CD4-positive, alpha-beta T cell (primary cell): Measurements from ENCODE around the gene COX19. TPM values are rescaled to one million over a fixed set of nuclear protein-coding genes. Genes with fewer than 3 reads are reported as not detected.

Source experiments
- ATAC-seq: fragments of 200-7000 bp; cut with Tn5 transposase; one replicate; pipeline ENCODE4 v1.10.0; 2022; ENCODE audit warnings: mild to moderate bottlenecking; ENCODE audit not compliant: poor library complexity
- CTCF ChIA-PET: fragments of 350-600 bp; sonication (Branson Sonifier 250); formaldehyde crosslinking; loops from one replicate; lab custom pipeline; 2021; ENCODE audit warnings: antibody characterized with exemption, inconsistent platforms; lab: Charles Lee
- POLR2A ChIA-PET: fragments of 350-600 bp; sonication (Branson Sonifier 250); formaldehyde crosslinking; loops from one replicate; lab custom pipeline; 2021; ENCODE audit warnings: antibody characterized with exemption, inconsistent platforms; lab: Charles Lee
- DNase-seq, 14 experiments: peaks; one replicate each; pipeline ENCODE4 v3.0.0-alpha.2; 2013 to 2020; ENCODE audit warnings: mixed read lengths in 2 of 14
- H3K27ac ChIP-seq, 2 donors: one replicate each; pipeline versions ENCODE4 v1.5.1 to v1.7.0; 2013; ENCODE audit warnings: low read length in 2 of 2, low read depth in 1 of 2, mild to moderate bottlenecking in 1 of 2
- H3K27me3 ChIP-seq, 2 experiments: 1 replicate in 1 of 2; 2 replicates in 1 of 2; pipeline versions ENCODE4 v1.6.1 to v1.7.0; 2013; ENCODE audit warnings: low read length in 2 of 2, control low read depth in 1 of 2, mild to moderate bottlenecking in 1 of 2, moderate library complexity in 1 of 2; ENCODE audit not compliant: insufficient read depth in 2 of 2, control insufficient read depth in 1 of 2
- H3K36me3 ChIP-seq: one replicate; pipeline ENCODE4 v1.6.1; 2013; ENCODE audit warnings: low read length, control low read depth; ENCODE audit not compliant: insufficient read depth
- H3K4me1 ChIP-seq: one replicate; pipeline ENCODE4 v1.6.1; 2013; ENCODE audit warnings: low read length, control low read depth; ENCODE audit not compliant: insufficient read depth
- H3K4me3 ChIP-seq: one replicate; pipeline ENCODE4 v1.5.1; 2013; ENCODE audit warnings: mild to moderate bottlenecking, low read length, moderate library complexity
- H3K9me3 ChIP-seq, 2 experiments: 1 replicate in 1 of 2; 2 replicates in 1 of 2; pipeline versions ENCODE4 v1.6.1 to v1.7.0; 2013; ENCODE audit warnings: low read length in 2 of 2, mild to moderate bottlenecking in 2 of 2, control low read depth in 1 of 2, moderate library complexity in 1 of 2; ENCODE audit not compliant: control insufficient read depth in 1 of 2, insufficient read depth in 1 of 2
- H3K27ac Mint-ChIP-seq: one replicate; pipeline ENCODE4 v1.8.0; 2020; ENCODE audit warnings: mixed read lengths
- H3K27me3 Mint-ChIP-seq: one replicate; pipeline ENCODE4 v1.8.0; 2021; ENCODE audit warnings: mixed read lengths
- H3K36me3 Mint-ChIP-seq: one replicate; pipeline ENCODE4 v1.8.0; 2021; ENCODE audit warnings: low read depth, mixed read lengths
- H3K4me1 Mint-ChIP-seq: one replicate; pipeline ENCODE4 v1.8.0; 2021; ENCODE audit warnings: low read depth, mixed read lengths
- H3K4me3 Mint-ChIP-seq: one replicate; pipeline ENCODE4 v1.8.0; 2020; ENCODE audit warnings: mild to moderate bottlenecking, mixed read lengths
- H3K9me3 Mint-ChIP-seq: one replicate; pipeline ENCODE4 v1.8.0; 2020; ENCODE audit warnings: mixed read lengths
- intact Hi-C, 2 experiments: fragments of 100-400 bp; cut with DNase I in 1 of 2; cut with micrococcal nuclease in 1 of 2; formaldehyde crosslinking; loops; one replicate each; pipeline versions ENCODE4 v1.15.1 to v1.9.0; 2023 to 2025; cut with DNase I, micrococcal nuclease
- total RNA-seq, 174 experiments: library from RNA in 2 of 174; stranded (reverse) in 2 of 174; gene quantifications; one replicate each; pipeline ENCODE4 v1.2.3 and lab custom pipeline; 2021 to 2026
- TF ChIP-seq, protein P1 (sequence below): fragments of 200-600 bp; IDR thresholded peaks from one replicate; pipeline ENCODE4 v1.8.0; 2022; ENCODE audit warnings: antibody characterized with exemption, mild to moderate bottlenecking

COX19 gene
- total RNA-seq, 2 experiments from 2014 or later: 47.7 to 51.8 TPM

DNA sequence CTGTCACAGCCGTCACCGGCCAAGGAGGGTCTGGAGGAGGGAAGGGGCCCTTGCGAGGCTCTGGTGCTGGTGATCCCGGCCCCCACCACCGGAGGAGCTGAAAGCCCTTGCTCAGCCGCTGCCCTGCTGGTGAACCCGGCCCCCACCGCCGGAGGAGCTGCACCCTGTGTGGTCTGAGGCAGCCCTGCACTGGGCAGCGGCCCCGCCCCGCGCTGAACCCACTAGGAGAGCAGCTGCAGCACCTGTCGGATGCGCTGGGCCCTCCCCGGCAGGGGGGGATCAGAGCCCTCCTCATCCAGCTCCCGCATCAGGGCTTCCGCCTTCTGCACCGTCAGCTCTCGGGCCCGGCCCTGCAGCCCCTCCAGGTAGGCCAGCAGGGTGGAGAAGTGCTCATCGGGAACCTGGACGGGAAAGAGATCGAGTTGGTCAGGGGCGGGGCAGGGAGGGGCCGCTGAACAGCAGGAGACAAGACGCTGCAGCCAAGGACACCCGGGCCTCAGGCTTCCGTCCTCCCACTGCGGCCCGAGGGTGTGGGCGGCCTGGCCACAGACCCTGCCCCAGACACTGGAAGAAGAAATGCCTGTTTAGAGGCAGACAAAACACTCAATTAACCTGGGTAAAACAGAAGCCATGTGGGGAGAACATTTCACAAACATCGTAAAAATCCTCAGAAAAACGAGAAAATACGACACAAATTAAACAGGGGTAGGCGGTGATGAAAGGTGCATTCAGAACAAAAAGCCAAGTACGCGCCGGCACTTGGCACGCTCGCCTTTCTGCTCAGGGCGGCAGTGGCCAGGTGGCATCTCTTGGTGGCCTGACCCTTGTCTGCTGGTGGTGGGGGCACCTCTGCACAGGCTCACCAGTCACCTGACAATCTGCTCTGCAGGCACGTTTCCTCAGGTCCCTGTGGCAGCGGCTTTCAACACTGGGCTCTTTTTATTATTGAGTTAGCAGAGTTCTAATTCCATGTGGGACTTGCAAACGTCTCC is 22.4 kb upstream of the COX19 start:
- H3K36me3 Mint-ChIP-seq: peaks cover 4% of the 10 kb centered on the region
- intact Hi-C loops: no loop called here
- peaks cover 12% of the 10 kb centered on the region for H3K36me3 ChIP-seq

DNA sequence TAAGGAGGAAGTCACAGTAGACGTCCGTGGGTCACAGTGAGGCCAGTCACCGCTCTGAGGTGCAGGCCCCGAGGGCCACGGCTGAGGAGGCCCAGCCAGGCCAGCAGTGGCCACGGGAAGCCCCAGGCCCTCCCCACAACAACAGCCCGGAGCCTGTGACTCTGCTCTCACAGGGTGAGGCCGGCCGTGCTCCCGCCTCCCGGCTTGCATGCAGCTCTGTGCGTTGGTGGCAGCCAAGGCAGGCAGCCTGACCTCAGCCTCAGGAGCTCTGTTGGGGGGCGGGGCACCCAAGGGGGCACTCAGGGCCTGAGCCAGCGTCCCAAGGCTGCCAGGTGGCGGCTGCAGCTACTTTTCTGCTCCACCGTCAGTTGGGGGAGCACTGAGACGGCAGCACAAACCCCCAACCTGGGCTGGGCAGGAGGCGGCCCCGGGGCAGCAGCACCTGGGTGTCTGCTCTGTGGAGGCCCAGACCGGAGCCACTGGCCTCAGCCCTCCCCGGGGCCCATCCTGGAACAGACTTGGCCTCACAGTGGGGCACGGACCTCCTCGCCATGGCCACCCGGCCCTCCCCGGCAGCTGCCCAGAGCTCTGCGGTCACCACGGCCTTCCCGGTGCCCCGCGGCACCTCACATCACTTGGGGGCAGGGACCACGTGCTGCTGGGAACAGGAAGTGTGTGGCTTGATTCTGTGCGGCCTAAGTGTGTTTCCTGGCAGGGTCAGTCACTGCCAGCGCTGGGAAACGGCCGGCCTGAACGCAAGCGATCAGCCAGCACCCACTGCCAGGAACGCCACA is 20.9 kb upstream of the COX19 start:
- no peak overlapping the region for H3K4me3 Mint-ChIP-seq
- DNase-seq: no peak
- POLR2A ChIA-PET: interaction anchor here (0.9 kb wide), 1 partner anchor 69 kb away, joined by 5 read pairs; no protein-coding TSS in a partner anchor
- TF ChIP-seq, protein P1, sequence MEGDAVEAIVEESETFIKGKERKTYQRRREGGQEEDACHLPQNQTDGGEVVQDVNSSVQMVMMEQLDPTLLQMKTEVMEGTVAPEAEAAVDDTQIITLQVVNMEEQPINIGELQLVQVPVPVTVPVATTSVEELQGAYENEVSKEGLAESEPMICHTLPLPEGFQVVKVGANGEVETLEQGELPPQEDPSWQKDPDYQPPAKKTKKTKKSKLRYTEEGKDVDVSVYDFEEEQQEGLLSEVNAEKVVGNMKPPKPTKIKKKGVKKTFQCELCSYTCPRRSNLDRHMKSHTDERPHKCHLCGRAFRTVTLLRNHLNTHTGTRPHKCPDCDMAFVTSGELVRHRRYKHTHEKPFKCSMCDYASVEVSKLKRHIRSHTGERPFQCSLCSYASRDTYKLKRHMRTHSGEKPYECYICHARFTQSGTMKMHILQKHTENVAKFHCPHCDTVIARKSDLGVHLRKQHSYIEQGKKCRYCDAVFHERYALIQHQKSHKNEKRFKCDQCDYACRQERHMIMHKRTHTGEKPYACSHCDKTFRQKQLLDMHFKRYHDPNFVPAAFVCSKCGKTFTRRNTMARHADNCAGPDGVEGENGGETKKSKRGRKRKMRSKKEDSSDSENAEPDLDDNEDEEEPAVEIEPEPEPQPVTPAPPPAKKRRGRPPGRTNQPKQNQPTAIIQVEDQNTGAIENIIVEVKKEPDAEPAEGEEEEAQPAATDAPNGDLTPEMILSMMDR: no peak
- peaks cover 6% of the 10 kb centered on the region for H3K4me1 Mint-ChIP-seq
- H3K36me3 Mint-ChIP-seq: peaks cover 4% of the 10 kb centered on the region
- CTCF ChIA-PET: interaction anchor here (9.5 kb wide), 1 partner anchor 67 kb away, joined by 220 read pairs; no protein-coding TSS in a partner anchor
- H3K9me3 Mint-ChIP-seq: no peaks in the 10 kb centered on the region
- H3K27me3 Mint-ChIP-seq: no peaks in the 10 kb centered on the region
- intact Hi-C loops: no loop called here
- Histone ChIP-seq H3K36me3 (peaks cover 12% of the 10 kb centered on the region), H3K27me3 (no peaks in the 10 kb centered on the region), H3K9me3 (no peaks in the 10 kb centered on the region), H3K4me3 (no peak overlapping the region), H3K4me1 (peaks cover 12% of the 10 kb centered on the region), H3K27ac (no peak overlapping the region)
- no peak for ATAC-seq
- no peak overlapping the region for H3K27ac Mint-ChIP-seq

More for the DNA sequence above, 22.4 kb upstream of the COX19 start:
- H3K27me3 Mint-ChIP-seq: no peaks in the 10 kb centered on the region
- H3K27me3 ChIP-seq: no peaks in the 10 kb centered on the region
- no peak overlapping the region for H3K27ac ChIP-seq
- peaks cover 6% of the 10 kb centered on the region for H3K4me1 Mint-ChIP-seq
- peaks cover 9% of the 10 kb centered on the region for H3K4me1 ChIP-seq
- H3K4me3 Mint-ChIP-seq: no peak overlapping the region
- TF ChIP-seq, protein P1: no peak
- H3K4me3 ChIP-seq: no peak overlapping the region
- H3K9me3 Mint-ChIP-seq: no peaks in the 10 kb centered on the region
- H3K27ac Mint-ChIP-seq: no peak overlapping the region
- ChIA-PET CTCF (interaction anchor here (9.5 kb wide), 1 partner anchor 66 kb away, joined by 220 read pairs; no protein-coding TSS in a partner anchor), POLR2A (no interaction called here)
- ATAC-seq (no peak), DNase-seq (no peak)
- no peaks in the 10 kb centered on the region for H3K9me3 ChIP-seq

DNA sequence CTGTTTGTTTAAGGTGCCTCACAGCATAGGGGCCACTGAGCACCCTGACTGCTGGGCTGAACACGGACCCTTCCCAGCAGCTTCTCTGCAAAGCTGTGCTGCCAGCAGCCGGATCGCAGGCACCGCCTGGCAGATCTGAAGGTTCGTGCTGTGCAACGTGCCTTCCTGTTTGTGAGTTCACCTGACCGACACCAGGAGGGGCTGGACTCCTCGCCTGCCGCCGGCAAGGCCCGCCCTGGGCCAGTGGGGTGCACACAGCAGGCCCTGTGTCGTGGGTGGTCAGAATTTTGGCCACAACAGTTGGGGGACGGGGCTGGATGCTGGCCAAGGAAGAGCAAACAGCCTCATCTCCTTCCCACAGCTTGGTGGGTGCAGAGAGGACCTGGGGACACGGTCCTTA is 20.2 kb upstream of the COX19 start:
- H3K4me3 Mint-ChIP-seq: no peak overlapping the region
- peaks cover 4% of the 10 kb centered on the region for H3K36me3 Mint-ChIP-seq
- H3K27me3 Mint-ChIP-seq: no peaks in the 10 kb centered on the region
- no peak for ATAC-seq
- DNase-seq: no peak
- H3K36me3 ChIP-seq: peaks cover 12% of the 10 kb centered on the region
- H3K27ac Mint-ChIP-seq: no peak overlapping the region
- peaks cover 12% of the 10 kb centered on the region for H3K4me1 ChIP-seq
- H3K9me3 Mint-ChIP-seq: no peaks in the 10 kb centered on the region
- H3K4me1 Mint-ChIP-seq: peaks cover 6% of the 10 kb centered on the region
- POLR2A ChIA-PET: interaction anchor here (0.9 kb wide), 1 partner anchor 70 kb away, joined by 5 read pairs; no protein-coding TSS in a partner anchor
- H3K4me3 ChIP-seq: no peak overlapping the region
- no peaks in the 10 kb centered on the region for H3K9me3 ChIP-seq
- CTCF ChIA-PET: interaction anchor here (9.5 kb wide), 1 partner anchor 68 kb away, joined by 220 read pairs; no protein-coding TSS in a partner anchor
- intact Hi-C loops: no loop called here
- no peak overlapping the region for H3K27ac ChIP-seq
- TF ChIP-seq, protein P1: no peak
- H3K27me3 ChIP-seq: no peaks in the 10 kb centered on the region
